ENCODE results near the gene RPL14.
"Not testable (repeated sequence)": the region's sequence is repeated elsewhere in the genome, so short reads cannot be mapped to it uniquely, and the experiment has no call there.

Gene RPL14

GRCh38 chr3:40462838-40463237, 5.7 kb downstream of the RPL14 start:
- DNase-seq (ENCODE audit: low read depth, low spot score) = not testable (repeated sequence)

DNA sequence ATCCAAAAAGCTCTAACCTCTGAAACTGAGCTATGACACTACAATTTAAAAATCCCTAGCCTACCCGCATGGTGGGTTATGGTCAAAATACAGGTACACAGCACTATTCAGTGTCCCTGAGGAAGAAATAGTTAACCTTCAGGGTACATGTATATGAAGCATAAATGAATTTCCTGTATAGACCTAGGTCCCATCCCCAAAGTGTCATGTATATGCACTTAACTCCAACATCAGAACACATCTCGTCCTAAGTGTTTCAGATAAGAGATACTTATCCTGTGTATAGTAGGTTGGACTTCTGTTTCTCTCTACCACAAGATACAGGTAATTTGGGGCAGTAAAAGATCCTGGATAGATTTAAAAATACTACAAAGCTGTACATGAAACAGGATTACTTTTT, 6.4 kb downstream of the RPL14 start:
- no peak for DNase-seq (ENCODE audit: low read depth, low spot score)

DNA sequence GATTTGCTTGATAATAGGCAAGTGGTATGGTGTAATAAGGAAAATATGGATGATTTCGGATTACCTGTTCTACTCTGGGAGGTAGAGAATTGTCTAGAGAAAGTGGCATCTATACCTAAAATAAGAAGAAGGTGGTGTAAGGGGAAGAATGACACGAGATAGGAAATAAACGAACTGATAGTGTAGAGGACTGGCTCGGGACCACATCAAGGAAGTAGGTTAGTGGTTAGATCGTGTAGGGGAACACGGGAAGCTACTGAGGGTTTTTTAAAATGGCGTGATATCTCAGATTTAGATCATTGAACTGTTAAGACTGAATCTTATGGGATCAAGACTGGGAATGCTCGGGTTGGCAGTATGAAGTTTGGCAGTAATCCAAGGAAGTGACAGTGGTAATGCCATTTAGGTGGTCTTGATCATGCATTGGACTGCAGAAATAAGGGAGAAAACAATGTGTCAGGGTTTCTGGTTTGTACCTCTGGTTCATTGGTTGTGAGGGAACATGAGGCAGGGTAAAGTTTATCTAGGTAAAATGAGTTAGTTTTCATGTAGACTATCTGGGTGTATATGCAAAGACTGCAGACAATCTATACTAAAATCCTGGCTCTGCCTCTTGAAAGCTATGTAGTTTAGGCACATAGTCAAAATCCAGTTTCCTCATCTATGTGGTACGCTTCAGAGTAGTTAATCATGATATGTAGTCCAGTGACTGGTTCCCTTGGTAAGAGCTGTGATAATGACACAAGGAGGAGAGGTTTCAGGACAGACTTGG, 7.4 kb downstream of the RPL14 start:
- no peak for DNase-seq (ENCODE audit: low read depth, low spot score)

DNA sequence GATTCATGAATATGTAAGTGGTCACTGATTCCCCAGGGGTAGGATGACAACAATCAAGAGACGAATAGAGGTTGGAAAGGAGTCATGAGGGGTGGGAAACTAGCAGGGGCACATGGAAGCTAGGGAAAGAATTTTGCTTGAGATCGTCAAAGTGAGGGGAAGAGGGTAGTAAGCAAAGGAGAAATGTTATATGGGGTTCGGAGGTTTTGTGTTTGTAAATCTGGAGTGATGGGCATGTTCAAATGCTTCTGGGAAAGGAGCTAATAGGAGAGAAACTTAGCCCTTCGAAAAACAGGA, 7.9 kb downstream of the RPL14 start:
- DNase-seq (ENCODE audit: low read depth, low spot score) = no peak

DNA sequence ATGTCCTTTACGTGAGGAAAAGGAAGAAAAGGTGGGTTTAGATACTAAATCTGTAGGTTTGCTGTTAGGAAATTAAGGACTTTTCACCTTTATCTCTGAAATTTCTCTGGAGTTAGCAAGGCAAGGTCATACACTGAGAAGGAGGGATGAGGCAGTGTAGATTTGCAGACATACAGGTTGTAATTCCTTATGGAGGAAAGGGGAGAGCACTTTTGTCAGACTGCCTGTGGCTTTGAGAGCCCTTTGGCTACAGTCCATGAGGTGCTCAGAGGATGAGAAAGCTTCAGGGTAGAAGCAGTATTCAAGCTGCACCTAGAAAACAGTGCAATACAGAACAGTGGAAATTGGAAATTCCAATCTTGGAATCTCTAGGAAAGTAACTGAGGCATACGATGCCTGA, 8.3 kb downstream of the RPL14 start:
- DNase-seq (ENCODE audit: low read depth, low spot score) = no peak

DNA sequence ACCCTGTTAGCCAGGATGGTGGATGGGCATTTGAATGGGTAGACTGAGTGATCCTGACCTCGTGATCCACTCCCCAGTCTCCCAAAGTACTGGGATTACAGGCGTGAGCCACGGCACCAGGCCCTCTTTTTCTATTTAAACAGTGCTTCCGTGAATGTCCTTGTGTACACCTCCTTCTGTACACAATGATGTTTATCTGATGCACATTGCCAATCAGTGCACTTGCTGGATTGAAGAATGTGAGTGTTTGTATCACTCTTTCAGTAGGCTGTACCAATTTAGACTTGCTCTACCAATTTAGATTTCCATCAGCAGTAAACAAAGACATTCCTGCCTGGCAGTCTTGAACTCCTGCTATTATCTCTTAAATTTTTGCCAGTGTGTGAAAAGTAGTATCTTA, 10.9 kb downstream of the RPL14 start:
- DNase-seq (ENCODE audit: low read depth, low spot score) = no peak

- no peak for DNase-seq (ENCODE audit: low read depth, low spot score)
Measured at GRCh38 chr3:40470701-40471100, 13.6 kb downstream of the RPL14 start.

- DNase-seq (ENCODE audit: low read depth, low spot score) = no peak
Measured at GRCh38 chr3:40476478-40477470, 19.6 kb downstream of the RPL14 start, which contains the start of gene ZNF619. Gene ZNF619, plus strand, starts transcription at chr3:40477122. Its CDS starts 858 bp downstream, at chr3:40477980.

- DNase-seq (ENCODE audit: low read depth, low spot score) = no peak
Measured at GRCh38 chr3:40477666-40478065, 20.5 kb downstream of the RPL14 start.

GRCh38 chr3:40487172-40487571, 30.0 kb downstream of the RPL14 start:
- no peak for DNase-seq (ENCODE audit: low read depth, low spot score)

- DNase-seq (ENCODE audit: low read depth, low spot score) = no peak
Measured at GRCh38 chr3:40490916-40491315, 33.8 kb downstream of the RPL14 start.

GRCh38 chr3:40494698-40495097, 37.6 kb downstream of the RPL14 start:
- DNase-seq (ENCODE audit: low read depth, low spot score) = no peak

DNA sequence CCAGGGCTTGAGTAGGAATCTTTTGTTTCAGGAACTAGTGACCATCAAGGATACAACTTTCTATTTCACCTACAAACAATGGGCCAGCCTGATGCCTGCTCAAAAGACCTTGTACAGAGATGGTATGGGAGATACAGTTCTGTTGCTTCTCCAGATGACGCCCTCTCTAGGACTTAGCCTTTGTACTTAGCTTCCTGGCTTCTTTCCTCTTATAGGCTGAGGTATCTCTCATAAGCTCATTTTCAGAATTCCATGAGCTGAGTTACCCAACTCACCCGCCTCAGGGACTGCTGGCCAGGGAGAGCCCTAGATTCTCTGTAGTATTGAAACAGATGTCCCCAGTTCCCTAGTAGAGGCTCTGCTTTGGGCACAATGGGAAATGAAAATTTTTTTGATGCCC, 40.1 kb downstream of the RPL14 start:
- no peak for DNase-seq (ENCODE audit: low read depth, low spot score)

GRCh38 chr3:40499952-40500351, 42.8 kb downstream of the RPL14 start:
- no peak for DNase-seq (ENCODE audit: low read depth, low spot score)

DNA sequence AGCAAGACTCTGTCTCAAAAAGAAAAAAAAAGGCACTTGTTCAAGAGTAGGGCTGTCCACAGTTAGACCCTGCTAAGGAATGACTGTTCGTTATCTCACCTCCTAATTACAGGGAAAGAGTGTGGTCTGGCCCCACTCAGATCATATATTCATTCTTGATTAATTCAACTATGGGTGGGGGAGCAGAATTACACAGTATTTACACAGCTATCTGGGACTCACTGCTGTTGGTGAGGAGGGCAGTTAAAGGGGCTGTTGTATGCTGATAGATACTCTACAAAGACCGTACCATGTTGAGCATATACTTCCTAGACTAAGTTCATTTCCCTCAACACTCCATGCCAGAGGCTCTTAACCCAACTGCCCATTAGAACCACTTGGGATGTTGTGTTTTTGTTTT, 44.9 kb downstream of the RPL14 start:
- no peak for DNase-seq (ENCODE audit: low read depth, low spot score)

DNA sequence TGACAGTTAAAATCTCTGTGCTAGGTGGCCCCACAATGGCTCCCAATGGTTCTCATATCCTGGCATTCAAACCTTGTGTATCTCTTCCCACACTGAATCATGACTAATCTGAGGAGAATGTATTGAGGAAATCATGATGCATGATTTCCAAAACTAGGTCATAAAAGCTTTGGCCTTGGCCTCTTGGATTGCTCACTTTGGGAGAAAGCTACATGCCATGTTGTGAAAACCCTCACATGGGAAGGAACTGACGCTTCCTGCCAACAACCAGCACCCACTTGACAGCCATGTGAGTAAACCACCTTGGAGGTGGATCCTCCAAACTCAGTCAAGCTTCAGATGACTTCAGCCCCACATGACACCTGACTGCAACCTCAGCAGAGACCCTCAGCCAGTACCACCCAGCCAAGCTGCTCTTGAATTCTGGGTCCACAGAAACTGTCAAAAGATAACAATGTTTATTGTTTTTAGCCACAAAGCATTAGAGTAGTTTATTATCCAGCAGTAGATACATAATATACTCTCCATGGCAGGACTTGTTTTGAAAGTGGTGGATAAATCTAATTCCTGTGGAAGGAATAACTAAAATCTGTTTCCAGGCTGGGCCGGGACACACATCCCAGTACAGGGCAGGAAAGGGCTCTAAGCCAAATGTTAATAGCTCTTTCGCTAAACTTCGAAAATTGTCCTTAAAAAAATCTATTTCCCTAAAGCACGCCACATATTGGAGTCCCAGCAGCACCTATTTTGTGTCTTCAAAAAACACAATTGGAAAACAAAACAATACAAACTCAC, 47.7 kb downstream of the RPL14 start:
- DNase-seq (ENCODE audit: low read depth, low spot score) = no peak

DNA sequence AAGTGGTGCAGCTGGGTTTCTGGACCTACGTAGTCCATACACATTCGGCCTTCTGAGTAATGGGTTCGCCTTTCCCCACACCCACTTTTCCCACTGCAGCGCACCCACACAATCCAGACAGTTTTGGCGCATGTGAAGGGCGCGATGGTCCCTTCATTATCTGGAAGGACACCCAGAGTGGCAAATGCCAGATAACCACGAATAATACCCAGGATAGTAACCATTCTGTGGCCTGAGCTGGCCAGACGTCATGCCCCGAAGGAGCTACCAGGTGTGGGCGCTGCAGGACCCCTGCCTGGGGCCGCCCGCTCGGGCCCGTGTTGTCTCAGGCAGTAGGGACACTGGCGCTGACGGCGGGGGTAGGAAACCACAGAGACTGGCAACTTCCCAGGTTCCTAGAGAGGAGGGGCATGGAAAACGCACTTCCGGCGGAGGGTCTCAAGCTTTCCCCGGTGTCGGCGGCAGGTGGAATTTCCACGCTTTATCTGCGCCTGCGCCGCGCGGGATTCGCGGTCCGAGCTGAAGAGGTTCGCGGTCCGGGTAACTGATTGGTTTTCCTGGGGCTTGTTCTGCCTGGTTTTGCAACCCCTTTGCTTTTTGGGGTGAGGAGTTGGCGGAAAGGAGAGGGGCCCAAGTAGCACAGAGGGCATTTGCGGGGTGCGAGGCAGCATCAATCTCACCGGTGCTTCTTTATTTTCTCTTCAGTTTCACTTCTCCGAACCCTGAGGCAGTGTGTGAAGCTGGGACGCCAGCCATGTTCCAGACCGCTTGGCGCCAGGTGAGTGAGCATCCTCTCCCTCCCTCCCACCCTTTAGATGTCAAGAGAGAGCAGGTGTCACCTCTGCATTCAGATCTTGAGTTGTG, 48.7 kb downstream of the RPL14 start, which contains the start of gene ZNF620:
Gene ZNF620 (plus strand): TSS at position 441 of the 864 bp plus-strand sequence. CDS start 314 bp downstream, at position 755.
- DNase-seq (ENCODE audit: low read depth, low spot score) = no peak

- DNase-seq (ENCODE audit: low read depth, low spot score) = no peak
Measured at GRCh38 chr3:40511031-40511718, 54.0 kb downstream of the RPL14 start.

DNA sequence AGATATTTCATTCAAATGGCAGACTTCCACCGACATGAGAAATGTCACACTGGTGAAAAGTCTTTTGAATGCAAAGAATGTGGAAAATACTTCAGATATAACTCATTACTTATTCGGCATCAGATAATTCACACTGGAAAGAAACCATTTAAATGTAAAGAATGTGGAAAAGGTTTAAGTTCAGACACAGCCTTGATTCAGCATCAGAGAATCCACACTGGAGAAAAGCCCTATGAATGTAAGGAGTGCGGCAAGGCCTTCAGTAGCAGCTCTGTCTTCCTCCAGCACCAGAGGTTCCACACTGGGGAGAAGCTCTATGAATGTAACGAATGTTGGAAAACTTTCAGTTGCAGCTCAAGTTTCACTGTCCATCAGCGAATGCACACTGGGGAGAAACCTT, 59.1 kb downstream of the RPL14 start:
- no peak for DNase-seq (ENCODE audit: low read depth, low spot score)

- no peak for DNase-seq (ENCODE audit: low read depth, low spot score)
Measured at GRCh38 chr3:40518067-40518466, 60.9 kb downstream of the RPL14 start.
